ENCODE results near the gene COPS9.

- TF ChIP-seq POLR2A (IDR thresholded peaks at IDR 0.05; ENCODE audit: extremely low read depth, insufficient read length) = no peak
- TF ChIP-seq CTCF (IDR thresholded peaks at IDR 0.05; ENCODE audit: low read depth, low read length) = no peak
- no peak for TF ChIP-seq MYC (IDR thresholded peaks at IDR 0.05; ENCODE audit: low read depth, low read length)
Measured at GRCh38 chr2:240174496-240174895, 38.4 kb upstream of the COPS9 start.

All from NB4 (cell line).